ENCODE measurements around the gene KRT82.

DNA sequence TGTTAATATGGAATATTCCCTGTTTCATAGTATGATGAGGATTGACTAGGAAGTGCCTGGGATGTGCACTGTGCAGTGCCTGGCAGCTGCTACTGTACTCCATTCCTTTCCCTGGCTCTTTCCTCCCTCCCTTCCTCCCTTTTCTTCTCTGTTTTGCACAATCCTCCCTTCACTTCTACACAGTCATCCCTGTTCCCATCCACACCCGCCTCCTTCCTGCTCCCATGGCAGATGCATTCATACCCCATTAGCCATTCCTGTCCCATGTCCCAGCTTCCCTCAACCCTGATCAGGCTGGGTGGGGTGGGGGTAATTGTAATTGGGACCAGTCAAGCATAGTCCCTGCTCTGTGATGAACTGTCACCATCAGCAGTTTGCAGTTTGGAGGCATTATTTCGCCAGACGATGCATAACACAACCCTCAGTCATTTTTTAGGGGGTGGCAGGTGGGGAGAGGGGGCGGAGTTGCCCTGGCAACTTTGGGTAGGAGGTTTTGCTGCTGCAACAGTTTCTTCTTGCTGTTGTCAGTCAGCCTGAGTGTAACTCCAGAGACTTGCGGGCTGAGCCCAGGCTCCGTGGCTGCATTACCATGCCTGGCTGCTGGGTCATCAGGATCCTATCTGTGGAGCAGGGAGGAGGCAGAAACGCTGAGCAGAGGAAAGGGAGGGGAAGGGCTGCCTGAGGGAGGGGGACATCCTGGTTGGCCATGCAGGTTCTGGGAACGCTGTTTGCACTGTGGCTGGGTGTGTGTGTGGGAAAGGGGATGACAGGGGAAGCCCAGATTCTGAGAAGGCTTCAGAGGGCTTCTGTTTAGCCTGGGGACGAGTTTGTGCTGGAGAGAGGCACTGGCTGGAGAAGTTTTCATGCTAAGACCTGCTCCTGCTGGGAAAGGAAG, 16.6 kb downstream of the KRT82 start:
- no peak for TF ChIP-seq POLR2AphosphoS5 (IDR thresholded peaks at IDR 0.05; ENCODE audit: insufficient read depth in 1 of 2, low read depth in 1 of 2)
- TF ChIP-seq, protein P1, sequence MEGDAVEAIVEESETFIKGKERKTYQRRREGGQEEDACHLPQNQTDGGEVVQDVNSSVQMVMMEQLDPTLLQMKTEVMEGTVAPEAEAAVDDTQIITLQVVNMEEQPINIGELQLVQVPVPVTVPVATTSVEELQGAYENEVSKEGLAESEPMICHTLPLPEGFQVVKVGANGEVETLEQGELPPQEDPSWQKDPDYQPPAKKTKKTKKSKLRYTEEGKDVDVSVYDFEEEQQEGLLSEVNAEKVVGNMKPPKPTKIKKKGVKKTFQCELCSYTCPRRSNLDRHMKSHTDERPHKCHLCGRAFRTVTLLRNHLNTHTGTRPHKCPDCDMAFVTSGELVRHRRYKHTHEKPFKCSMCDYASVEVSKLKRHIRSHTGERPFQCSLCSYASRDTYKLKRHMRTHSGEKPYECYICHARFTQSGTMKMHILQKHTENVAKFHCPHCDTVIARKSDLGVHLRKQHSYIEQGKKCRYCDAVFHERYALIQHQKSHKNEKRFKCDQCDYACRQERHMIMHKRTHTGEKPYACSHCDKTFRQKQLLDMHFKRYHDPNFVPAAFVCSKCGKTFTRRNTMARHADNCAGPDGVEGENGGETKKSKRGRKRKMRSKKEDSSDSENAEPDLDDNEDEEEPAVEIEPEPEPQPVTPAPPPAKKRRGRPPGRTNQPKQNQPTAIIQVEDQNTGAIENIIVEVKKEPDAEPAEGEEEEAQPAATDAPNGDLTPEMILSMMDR (IDR thresholded peaks at IDR 0.05): no peak
- TF ChIP-seq POLR2A (IDR thresholded peaks at IDR 0.05): no peak

Data from vagina (tissue), 2 donors.